ENCODE data around the gene HIPK1. TPM values are rescaled to one million over a fixed set of nuclear protein-coding genes. Genes with fewer than 3 reads are reported as not detected.
A peak's percentile ranks its signal among the peaks of the same experiment; 100 is the strongest.

Gene HIPK1
- 100 to 1,000 TPM in 1 of 4 donors, 10 to 100 TPM in 3; 65.8 to 102 (median 84.7) TPM for total RNA-seq

DNA sequence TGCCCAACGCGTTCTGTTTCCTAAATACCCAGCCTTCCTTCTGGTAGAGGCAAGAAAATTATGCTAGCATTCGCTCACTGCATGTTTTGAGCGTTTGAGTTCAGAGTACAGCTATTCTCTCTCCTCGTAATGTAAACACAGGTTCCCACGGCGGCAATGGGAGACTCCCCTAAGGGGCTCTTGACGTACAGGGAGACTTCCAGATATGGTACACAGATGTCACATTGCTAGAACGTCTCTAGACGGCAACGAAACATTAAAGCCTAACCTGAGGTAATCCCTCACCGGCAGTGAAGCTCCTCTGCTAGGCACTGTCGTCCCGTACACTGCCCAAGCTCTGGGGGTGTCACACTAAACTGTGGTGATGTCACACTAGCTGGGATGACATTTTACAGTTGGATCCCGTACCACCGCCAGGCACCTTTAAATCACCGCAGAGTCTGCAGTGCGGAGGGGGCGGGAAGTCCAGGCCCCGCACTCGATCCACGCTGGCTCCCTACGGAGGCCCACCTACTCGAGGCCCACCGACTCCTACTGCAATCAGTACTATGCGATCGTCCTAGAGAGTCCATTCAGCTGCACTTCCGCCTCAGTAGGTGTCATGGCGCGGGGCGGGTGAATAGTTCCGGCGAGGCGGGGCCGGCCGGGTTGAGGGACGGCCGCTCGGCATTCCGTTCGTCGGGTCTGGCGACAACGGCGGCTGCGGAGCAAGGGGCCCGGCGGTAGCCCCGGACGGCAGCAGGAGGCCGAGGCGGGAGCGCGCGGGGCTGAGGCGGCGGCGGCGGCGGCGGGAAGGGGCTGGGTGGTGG is at the start of gene HIPK1:
Gene HIPK1, plus strand, starts transcription at position 384 of the 809 bp plus-strand sequence.
- WGBS, 2 donors = 0% methylated on average over 18 to 26 of the region's 61 CpGs

DNA sequence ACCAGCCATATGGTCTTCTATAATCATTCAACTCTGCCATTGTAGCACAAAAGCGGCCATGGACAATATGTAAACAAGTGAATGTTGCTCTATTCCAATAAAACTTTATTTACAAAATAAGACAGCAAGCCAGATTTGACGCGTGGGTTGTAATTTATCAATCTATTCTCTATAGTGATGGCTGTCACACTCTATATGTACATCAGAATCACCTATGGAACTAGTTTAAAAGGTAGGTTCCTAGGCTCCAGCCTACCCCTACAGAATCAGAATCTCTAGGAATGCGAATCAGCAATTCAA is 49.4 kb upstream of the HIPK1 start:
- intact Hi-C loops (cut with DNase I) = no loop called here
- H3K9me3 ChIP-seq = no peaks in the 10 kb centered on the region
- H3K36me3 ChIP-seq = no peaks in the 10 kb centered on the region
- no peak overlapping the region for H3K27ac ChIP-seq
- WGBS, 2 donors = 98% methylated on average over 4 of the region's 4 CpGs
- DNase-seq = no peak
- TF ChIP-seq POLR2A (IDR thresholded peaks at IDR 0.05) (no peak), CTCF (IDR thresholded peaks at IDR 0.05) (no peak)
- H3K4me1 ChIP-seq = peaks cover 10 to 12% of the 10 kb centered on the region in 2 donors
- no peak overlapping the region for H3K4me3 ChIP-seq (replicated peaks in 1 of 3)
- H3K27me3 ChIP-seq = no peaks in the 10 kb centered on the region

More for the DNA sequence above, at the start of gene HIPK1:
- TF ChIP-seq POLR2A (IDR thresholded peaks at IDR 0.05) (peak in 1 of 2 donors; percentile 84), CTCF (IDR thresholded peaks at IDR 0.05) (peak in 1 of 6 experiments; percentile 32)
- Histone ChIP-seq H3K36me3 (no peaks in the 10 kb centered on the region), H3K4me3 (replicated peaks in 1 of 3) (peak within 1 kb of the TSS; percentile 62 to 96 (median 95)), H3K4me1 (peaks cover 26 to 29% of the 10 kb centered on the region in 2 donors), H3K27ac (peak within 1 kb of the TSS; percentile 82 to 94 (median 88)), H3K9me3 (no peaks in the 10 kb centered on the region), H3K27me3 (no peaks in the 10 kb centered on the region)
- intact Hi-C loops (cut with DNase I) = loop anchor here (2.0 kb wide), 1 partner anchor 24 kb away; the partner anchor contains the start of genes AP4B1 and DCLRE1B
- DNase-seq = peak; percentile 89 to 95

DNA sequence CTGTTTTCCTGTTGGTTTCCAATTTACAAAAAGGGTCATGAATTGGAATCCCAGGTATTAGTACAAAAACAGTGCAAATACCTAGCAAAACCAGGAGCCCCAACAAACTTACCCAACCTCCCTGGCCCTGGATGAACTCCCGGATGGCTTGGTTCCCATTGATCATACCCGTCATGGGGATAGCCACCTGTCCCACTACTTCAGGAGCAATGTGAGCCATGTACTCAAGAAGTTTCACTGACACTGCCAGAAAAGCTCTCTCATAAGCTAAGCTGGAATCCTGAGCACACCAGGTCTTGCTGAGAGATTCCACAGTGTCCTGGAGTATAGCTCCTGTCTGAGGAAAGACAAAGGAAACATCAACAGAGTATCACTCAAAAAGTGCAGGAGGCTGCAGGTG is 47.5 kb upstream of the HIPK1 start:
- intact Hi-C loops (cut with DNase I) = no loop called here
- H3K9me3 ChIP-seq = no peaks in the 10 kb centered on the region
- H3K27me3 ChIP-seq = no peaks in the 10 kb centered on the region
- peak overlapping the region in 1 of 3 donors; percentile 80 for H3K27ac ChIP-seq
- WGBS, 2 donors = 55 to 56% methylated on average over 2 of the region's 2 CpGs
- H3K4me3 ChIP-seq (replicated peaks in 1 of 3) = no peak overlapping the region
- no peaks in the 10 kb centered on the region for H3K36me3 ChIP-seq
- TF ChIP-seq POLR2A (IDR thresholded peaks at IDR 0.05) (no peak), CTCF (IDR thresholded peaks at IDR 0.05) (no peak)
- peaks cover 10 to 12% of the 10 kb centered on the region in 2 donors for H3K4me1 ChIP-seq
- DNase-seq = peak; percentile 8 to 44

GRCh38 chr1:113886417-113887401 is 42.4 kb upstream of the HIPK1 start:
- Histone ChIP-seq H3K9me3 (no peaks in the 10 kb centered on the region), H3K36me3 (no peaks in the 10 kb centered on the region), H3K4me1 (peaks cover 7 to 8% of the 10 kb centered on the region in 2 donors), H3K27me3 (no peaks in the 10 kb centered on the region), H3K4me3 (replicated peaks in 1 of 3) (no peak overlapping the region), H3K27ac (no peak overlapping the region)
- TF ChIP-seq CTCF (IDR thresholded peaks at IDR 0.05) (no peak), POLR2A (IDR thresholded peaks at IDR 0.05) (no peak)
- no peak for DNase-seq
- WGBS, 2 donors = 89 to 93% methylated on average over 17 of the region's 17 CpGs
- intact Hi-C loops (cut with DNase I) = no loop called here
